Endothelial cell of umbilical vein (primary cell): ENCODE measurements around the gene SSH2. TPM values are rescaled to one million over a fixed set of nuclear protein-coding genes. Genes with fewer than 3 reads are reported as not detected.

Experiments used
- BruUV-seq: library from RNA; stranded (reverse); fragments of 400-500 nt; replicated peaks from 2 replicates; lab custom pipeline; 2021; lab: Mats Ljungman, UMichigan
- CTCF ChIA-PET: fragments of 300-600, 350-600 bp; sonication (Branson Sonifier 250); formaldehyde crosslinking; loops from one replicate; lab custom pipeline; 2021; ENCODE audit warnings: antibody characterized with exemption, inconsistent platforms; lab: Charles Lee
- POLR2A ChIA-PET: fragments of 300-600, 350-600 bp; sonication (Branson Sonifier 250); formaldehyde crosslinking; loops from one replicate; lab custom pipeline; 2021; ENCODE audit warnings: antibody characterized with exemption, inconsistent platforms; lab: Charles Lee
- DNase-seq: peaks from one replicate; pipeline ENCODE4 v3.0.0-alpha.2; 2011; ENCODE audit warnings: low read depth, low spot score
- FAIRE-seq: peaks from 2 replicates; lab custom pipeline; 2011; peaks lifted over from hg19 to GRCh38; lab: Jason Lieb, UNC
- H2AFZ ChIP-seq: 2 replicates; pipeline ENCODE4 v1.6.0; 2012; ENCODE audit warnings: low read depth, low read length, control low read depth, inconsistent platforms
- H3K27ac ChIP-seq: 2 replicates; pipeline ENCODE4 v1.5.1; 2011; ENCODE audit warnings: low read depth, mild to moderate bottlenecking, control low read depth, low read length, moderate library complexity; ENCODE audit not compliant: insufficient read depth
- H3K27me3 ChIP-seq, 2 experiments: 2 replicates each; pipeline versions ENCODE4 v1.6.0 to v1.6.1; 2011; ENCODE audit warnings: low read length in 2 of 2, mixed read lengths in 1 of 2; ENCODE audit not compliant: control insufficient read depth in 2 of 2, insufficient read depth in 2 of 2
- H3K36me3 ChIP-seq, 2 experiments: 2 replicates in 1 of 2; 3 replicates in 1 of 2; pipeline ENCODE4 v1.5.1; 2011; ENCODE audit warnings: low read length in 2 of 2, mild to moderate bottlenecking in 1 of 2, moderate library complexity in 1 of 2; ENCODE audit not compliant: control insufficient read depth in 2 of 2, insufficient read depth in 2 of 2; ENCODE audit errors: extremely low read depth in 1 of 2
- H3K4me1 ChIP-seq: 3 replicates; pipeline ENCODE4 v1.5.1; 2011; ENCODE audit warnings: mild to moderate bottlenecking, low read length; ENCODE audit not compliant: control insufficient read depth, insufficient read depth; ENCODE audit errors: extremely low read depth
- H3K4me2 ChIP-seq: 2 replicates; pipeline ENCODE4 v1.6.1; 2011; ENCODE audit warnings: low read length, control low read depth, mixed read lengths; ENCODE audit not compliant: insufficient read depth
- H3K4me3 ChIP-seq, 3 experiments: fragments of 200-600 bp in 1 of 3; sonication (generic), shearing (Covaris generic) in 1 of 3; replicated peaks in 1 of 3; 2 replicates each; pipeline ENCODE4 v1.5.1; 2011 to 2016; ENCODE audit warnings: control low read depth in 3 of 3, low read length in 3 of 3, mild to moderate bottlenecking in 2 of 3, inconsistent platforms in 1 of 3, low read depth in 1 of 3, moderate library complexity in 1 of 3; ENCODE audit not compliant: insufficient read depth in 1 of 3
- H3K79me2 ChIP-seq: 2 replicates; pipeline ENCODE4 v1.6.0; 2012; ENCODE audit warnings: low read length, inconsistent platforms; ENCODE audit not compliant: control insufficient read depth, insufficient read depth
- H3K9ac ChIP-seq: replicated peaks from 2 replicates; pipeline ENCODE3; 2011; ENCODE audit warnings: low read length, control low read depth; ENCODE audit not compliant: insufficient read depth; ENCODE audit errors: extremely low read depth
- H3K9me1 ChIP-seq: replicated peaks from 3 replicates; pipeline ENCODE4 v1.6.0; 2011; ENCODE audit warnings: mild to moderate bottlenecking, low read length; ENCODE audit not compliant: control insufficient read depth, insufficient read depth; ENCODE audit errors: extremely low read depth
- H3K9me3 ChIP-seq: replicated peaks from 2 replicates; pipeline ENCODE4 v1.5.1; 2012; ENCODE audit warnings: low read length, inconsistent platforms; ENCODE audit not compliant: control insufficient read depth, insufficient read depth
- H4K20me1 ChIP-seq: replicated peaks from 2 replicates; pipeline ENCODE3; 2011; ENCODE audit warnings: mild to moderate bottlenecking, low read length; ENCODE audit not compliant: control insufficient read depth, insufficient read depth; ENCODE audit errors: extremely low read depth
- CTCF ChIP-seq, 2 donors: IDR thresholded peaks; 1 replicate in 1 of 2; 2 replicates in 1 of 2; pipeline ENCODE4 v1.5.1; 2011; ENCODE audit warnings: low read length in 2 of 2, mild to moderate bottlenecking in 2 of 2, moderate library complexity in 2 of 2, control low read depth in 1 of 2, inconsistent platforms in 1 of 2, low read depth in 1 of 2; ENCODE audit not compliant: insufficient read depth in 1 of 2; ENCODE audit errors: extremely low read depth in 1 of 2
- EZH2 ChIP-seq: IDR thresholded peaks from 2 replicates; pipeline ENCODE4 v1.6.1; 2012; ENCODE audit warnings: borderline replicate concordance, low read depth, mild to moderate bottlenecking, moderate library complexity, low read length, inconsistent platforms; ENCODE audit not compliant: severe bottlenecking
- FOS ChIP-seq: IDR thresholded peaks from 2 replicates; pipeline ENCODE4 v1.6.1; 2011; ENCODE audit warnings: mild to moderate bottlenecking, low read length, moderate library complexity, borderline replicate concordance; ENCODE audit not compliant: insufficient read depth
- GATA2 ChIP-seq: IDR thresholded peaks from 2 replicates; pipeline ENCODE4 v1.7.0; 2011; ENCODE audit warnings: low read depth, mild to moderate bottlenecking, moderate library complexity, mixed read lengths, low read length; ENCODE audit not compliant: insufficient read length, insufficient read depth
- JUN ChIP-seq: IDR thresholded peaks from 2 replicates; pipeline ENCODE4 v1.6.1; 2011; ENCODE audit warnings: borderline replicate concordance, low read depth; ENCODE audit not compliant: insufficient read length, insufficient read depth
- MAX ChIP-seq: IDR thresholded peaks from 2 replicates; pipeline ENCODE4 v1.6.1; 2011; ENCODE audit not compliant: insufficient read depth, insufficient read length
- MYC ChIP-seq: IDR thresholded peaks from one replicate; pipeline ENCODE4 v1.6.1; 2011; ENCODE audit warnings: mild to moderate bottlenecking, low read depth, low read length
- POLR2A ChIP-seq: IDR thresholded peaks from 2 replicates; pipeline ENCODE4 v1.6.1; 2012; ENCODE audit warnings: low read depth, mild to moderate bottlenecking, control low read depth, low read length
- POLR2AphosphoS5 ChIP-seq: IDR thresholded peaks from 2 replicates; pipeline ENCODE4 v1.6.1; 2012; ENCODE audit warnings: low read depth, mild to moderate bottlenecking, control low read depth, low read length, moderate library complexity; ENCODE audit not compliant: insufficient read depth
- dilution Hi-C: fragments of 300-500 bp; cut with MboI; formaldehyde crosslinking; loops from one replicate; pipeline ENCODE4 v1.15.0; 2019; ENCODE audit warnings: low sequenced_read_pairs; ENCODE audit not compliant: extremely low pct_ligation_motif_present
- intact Hi-C: fragments of 100-400 bp; cut with micrococcal nuclease; formaldehyde crosslinking; loops from one replicate; pipeline ENCODE4 v1.10.0; 2022
- polyA plus RNA-seq, 4 experiments: library from polyadenylated mRNA; depleted of rRNA in 3 of 4; stranded (reverse) in 3 of 4; unstranded in 1 of 4; fragments of >200 nt; gene quantifications; 2 replicates each; pipeline versions ENCODE4 v1.2.1 to v1.2.3, GENCODE V29; 2011 to 2012; ENCODE audit warnings: missing spikeins in 1 of 4
- total RNA-seq: library from RNA; stranded (reverse); gene quantifications from 2 replicates; pipeline ENCODE4 v1.2.3, GENCODE V29; 2021

The SSH2 gene
- total and polyA plus RNA-seq, 2 donors (not counting 3 experiments of a cell fraction or from before 2014, with no cell fraction given): 24.6 to 60.9 TPM

GRCh38 chr17:29610395-29610794, 319.6 kb downstream of the SSH2 start:
- no TSS peak for BruUV-seq
- H3K9me3 ChIP-seq: no peaks in the 10 kb centered on the region
- H3K79me2 ChIP-seq: no peaks in the 10 kb centered on the region
- no peaks in the 10 kb centered on the region for H3K27me3 ChIP-seq
- intact Hi-C loops (no loop called here), dilution Hi-C loops (no loop called here)
- CTCF ChIA-PET: interaction anchor here (0.7 kb wide), 1 partner anchor 18 kb away, joined by 3 read pairs; the partner anchor contains the start of gene ANKRD13B
- H3K4me2 ChIP-seq: no peak overlapping the region
- DNase-seq (no peak), FAIRE-seq (no peak)
- no peak overlapping the region for H3K27ac ChIP-seq
- TF ChIP-seq MYC: no peak
- no peak for TF ChIP-seq EZH2
- no peak for TF ChIP-seq GATA2
- TF ChIP-seq POLR2AphosphoS5: no peak
- TF ChIP-seq JUN: no peak
- TF ChIP-seq CTCF (IDR thresholded peaks at IDR 0.05; ENCODE audit: extremely low read depth in 1 of 2, insufficient read depth in 1 of 2, low read depth in 1 of 2, low read length in 2 of 2): no peak
- TF ChIP-seq FOS: no peak
- TF ChIP-seq POLR2A: no peak
- TF ChIP-seq MAX: no peak
- peaks cover 10% of the 10 kb centered on the region for H3K4me1 ChIP-seq
- H3K9ac ChIP-seq: no peak overlapping the region
- H4K20me1 ChIP-seq: no peaks in the 10 kb centered on the region
- no peaks in the 10 kb centered on the region for H3K9me1 ChIP-seq
- H3K36me3 ChIP-seq: peaks cover 0 to 4% of the 10 kb centered on the region in 2 experiments
- no peak overlapping the region for H3K4me3 ChIP-seq
- POLR2A ChIA-PET: no interaction called here
- no peak overlapping the region for H2AFZ ChIP-seq
